SH-SY5Y (cell line): ENCODE results near the gene B3GAT1.

Source experiments
- GATA2 ChIP-seq: IDR thresholded peaks from 2 replicates; pipeline ENCODE4 v1.6.1; 2011; ENCODE audit warnings: mild to moderate bottlenecking, low read depth, low read length
- GATA3 ChIP-seq: IDR thresholded peaks from 2 replicates; pipeline ENCODE4 v1.6.1; 2011; ENCODE audit warnings: low read depth, mild to moderate bottlenecking, low read length, moderate library complexity

GRCh38 chr11:134407321-134407828, 4.7 kb downstream of the B3GAT1 start:
- TF ChIP-seq GATA2, result no peak
- TF ChIP-seq GATA3, result no peak
